ENCODE measurements around the gene WNT8A. TPM values are rescaled to one million over a fixed set of nuclear protein-coding genes. Genes with fewer than 3 reads are reported as not detected.
"Not testable (repeated sequence)": the region's sequence is repeated elsewhere in the genome, so short reads cannot be mapped to it uniquely, and the experiment has no call there.

The WNT8A gene
- total RNA-seq, 1 donor from 2014 or later, result not detected

DNA sequence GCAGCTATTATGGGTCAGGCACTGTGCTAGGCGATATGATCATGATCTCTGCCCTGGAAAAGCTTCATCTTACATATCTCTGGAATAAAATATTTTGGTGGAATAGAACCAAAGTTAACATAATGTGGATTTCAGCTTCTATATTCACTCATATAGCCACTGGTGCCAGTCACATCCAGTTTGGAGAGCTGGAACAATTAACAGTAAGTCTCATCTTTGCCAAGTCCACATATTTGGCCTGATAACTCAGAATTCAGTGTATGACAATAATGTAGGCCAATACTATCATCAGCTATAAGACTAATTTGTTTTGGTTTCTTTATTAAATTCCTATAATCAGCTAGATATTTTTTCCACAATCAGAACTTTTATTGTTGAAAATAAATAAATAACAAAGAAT lies 45.0 kb upstream of the WNT8A start:
- H3K27ac ChIP-seq, result no peak overlapping the region
- H3K9me3 ChIP-seq, result no peaks in the 10 kb centered on the region
- peaks cover 4% of the 10 kb centered on the region for H3K4me1 ChIP-seq
- no peaks in the 10 kb centered on the region for H3K27me3 ChIP-seq (ENCODE audit: low read depth)
- DNase-seq (no peak), ATAC-seq (no peak)
- no peaks in the 10 kb centered on the region for H3K36me3 ChIP-seq
- TF ChIP-seq, protein P1, sequence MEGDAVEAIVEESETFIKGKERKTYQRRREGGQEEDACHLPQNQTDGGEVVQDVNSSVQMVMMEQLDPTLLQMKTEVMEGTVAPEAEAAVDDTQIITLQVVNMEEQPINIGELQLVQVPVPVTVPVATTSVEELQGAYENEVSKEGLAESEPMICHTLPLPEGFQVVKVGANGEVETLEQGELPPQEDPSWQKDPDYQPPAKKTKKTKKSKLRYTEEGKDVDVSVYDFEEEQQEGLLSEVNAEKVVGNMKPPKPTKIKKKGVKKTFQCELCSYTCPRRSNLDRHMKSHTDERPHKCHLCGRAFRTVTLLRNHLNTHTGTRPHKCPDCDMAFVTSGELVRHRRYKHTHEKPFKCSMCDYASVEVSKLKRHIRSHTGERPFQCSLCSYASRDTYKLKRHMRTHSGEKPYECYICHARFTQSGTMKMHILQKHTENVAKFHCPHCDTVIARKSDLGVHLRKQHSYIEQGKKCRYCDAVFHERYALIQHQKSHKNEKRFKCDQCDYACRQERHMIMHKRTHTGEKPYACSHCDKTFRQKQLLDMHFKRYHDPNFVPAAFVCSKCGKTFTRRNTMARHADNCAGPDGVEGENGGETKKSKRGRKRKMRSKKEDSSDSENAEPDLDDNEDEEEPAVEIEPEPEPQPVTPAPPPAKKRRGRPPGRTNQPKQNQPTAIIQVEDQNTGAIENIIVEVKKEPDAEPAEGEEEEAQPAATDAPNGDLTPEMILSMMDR (IDR thresholded peaks at IDR 0.05), result no peak
- H3K4me3 ChIP-seq, result no peak overlapping the region
- intact Hi-C loops (cut with DNase I), result no loop called here

GRCh38 chr5:138045283-138045682 lies 38.5 kb upstream of the WNT8A start:
- ATAC-seq; H3K4me3 ChIP-seq; H3K9me3 ChIP-seq; H3K27ac ChIP-seq; H3K36me3 ChIP-seq; H3K27me3 ChIP-seq (ENCODE audit: low read depth); intact Hi-C loops (cut with DNase I); H3K4me1 ChIP-seq; DNase-seq: not testable (repeated sequence)

GRCh38 chr5:138051441-138052296 lies 32.2 kb upstream of the WNT8A start:
- Histone ChIP-seq H3K27ac (no peak overlapping the region), H3K9me3 (no peaks in the 10 kb centered on the region), H3K36me3 (no peaks in the 10 kb centered on the region), H3K4me3 (no peak overlapping the region), H3K4me1 (no peaks in the 10 kb centered on the region), H3K27me3 (ENCODE audit: low read depth) (no peaks in the 10 kb centered on the region)
- TF ChIP-seq, protein P1 (IDR thresholded peaks at IDR 0.05), result no peak
- intact Hi-C loops (cut with DNase I), result no loop called here
- DNase-seq (no peak), ATAC-seq (no peak)

DNA sequence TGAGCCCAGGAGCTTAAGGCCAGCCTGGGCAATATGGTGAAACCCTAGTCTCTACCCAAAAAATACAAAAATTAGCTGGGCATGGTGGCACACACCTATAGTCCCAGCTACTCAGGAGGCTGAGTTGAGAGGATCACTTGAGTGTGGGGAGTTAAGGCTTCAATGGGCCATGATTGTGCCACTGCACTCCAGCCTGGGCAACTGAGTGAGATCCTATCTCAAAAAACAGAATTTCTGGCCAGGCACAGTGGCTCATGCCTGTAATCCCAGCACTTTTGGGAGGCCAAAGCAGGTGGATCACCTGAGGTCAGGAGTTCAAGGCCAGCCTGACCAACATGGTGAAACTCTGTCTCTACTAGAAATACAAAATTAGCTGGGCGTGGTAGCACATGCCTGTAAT lies 31.1 kb upstream of the WNT8A start:
- intact Hi-C loops (cut with DNase I); H3K9me3 ChIP-seq; H3K4me3 ChIP-seq; H3K27ac ChIP-seq; H3K4me1 ChIP-seq; DNase-seq; H3K36me3 ChIP-seq; ATAC-seq; H3K27me3 ChIP-seq (ENCODE audit: low read depth): not testable (repeated sequence)

- Histone ChIP-seq H3K27me3 (ENCODE audit: low read depth) (no peaks in the 10 kb centered on the region), H3K36me3 (no peaks in the 10 kb centered on the region), H3K4me1 (no peaks in the 10 kb centered on the region), H3K27ac (no peak overlapping the region), H3K9me3 (no peaks in the 10 kb centered on the region), H3K4me3 (no peak overlapping the region)
- intact Hi-C loops (cut with DNase I), result no loop called here
- ATAC-seq (no peak), DNase-seq (no peak)
- TF ChIP-seq, protein P1 (IDR thresholded peaks at IDR 0.05), result no peak
Observed at GRCh38 chr5:138053554-138053953, 30.3 kb upstream of the WNT8A start.

DNA sequence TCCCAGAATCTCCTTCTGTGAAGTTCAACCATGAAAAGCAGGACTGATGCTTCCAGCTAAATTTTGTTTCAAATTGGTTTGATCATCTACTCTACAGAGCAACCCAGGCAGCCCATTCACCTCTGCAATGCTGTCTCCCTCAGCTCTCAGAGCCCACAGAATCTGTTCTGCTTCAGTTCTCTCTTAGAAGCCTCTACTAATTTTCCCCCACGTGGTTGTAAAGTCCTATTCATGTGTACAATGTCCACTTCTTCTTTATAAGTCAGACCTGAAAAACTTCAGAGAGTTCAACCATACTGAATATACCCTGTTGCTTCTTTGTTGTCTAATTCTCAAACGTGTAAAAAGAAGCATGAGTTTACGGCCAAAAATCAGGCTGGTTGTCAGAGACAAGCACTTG lies 29.6 kb upstream of the WNT8A start:
- no peaks in the 10 kb centered on the region for H3K9me3 ChIP-seq
- H3K36me3 ChIP-seq, result no peaks in the 10 kb centered on the region
- H3K27me3 ChIP-seq (ENCODE audit: low read depth), result no peaks in the 10 kb centered on the region
- TF ChIP-seq, protein P1 (IDR thresholded peaks at IDR 0.05), result no peak
- no peak overlapping the region for H3K4me3 ChIP-seq
- H3K4me1 ChIP-seq, result no peaks in the 10 kb centered on the region
- no peak overlapping the region for H3K27ac ChIP-seq
- intact Hi-C loops (cut with DNase I), result no loop called here
- no peak for DNase-seq
- ATAC-seq, result no peak

All from lower lobe of right lung (tissue), 2 donors.